ENCODE data around the gene NINJ1.

Gene NINJ1

GRCh38 chr9:93112864-93113389, 21.1 kb downstream of the NINJ1 start:
- no peak overlapping the region for H3K4me3 ChIP-seq (ENCODE audit: low read depth, low read length)
- TF ChIP-seq CTCF (IDR thresholded peaks at IDR 0.05; ENCODE audit: borderline replicate concordance, insufficient read depth, low read depth, low read length), result no peak

- no peak for TF ChIP-seq CTCF (IDR thresholded peaks at IDR 0.05; ENCODE audit: borderline replicate concordance, insufficient read depth, low read depth, low read length)
- H3K4me3 ChIP-seq (ENCODE audit: low read depth, low read length), result no peak overlapping the region
Measured at GRCh38 chr9:93112116-93112863, 21.8 kb downstream of the NINJ1 start.

GRCh38 chr9:93111371-93112115, 22.5 kb downstream of the NINJ1 start:
- H3K4me3 ChIP-seq (ENCODE audit: low read depth, low read length), result no peak overlapping the region
- TF ChIP-seq CTCF (IDR thresholded peaks at IDR 0.05; ENCODE audit: borderline replicate concordance, insufficient read depth, low read depth, low read length), result no peak

- no peak for TF ChIP-seq CTCF (IDR thresholded peaks at IDR 0.05; ENCODE audit: borderline replicate concordance, insufficient read depth, low read depth, low read length)
- no peak overlapping the region for H3K4me3 ChIP-seq (ENCODE audit: low read depth, low read length)
Measured at GRCh38 chr9:93111001-93111370, 23.1 kb downstream of the NINJ1 start.

- no peak overlapping the region for H3K4me3 ChIP-seq (ENCODE audit: low read depth, low read length)
- no peak for TF ChIP-seq CTCF (IDR thresholded peaks at IDR 0.05; ENCODE audit: borderline replicate concordance, insufficient read depth, low read depth, low read length)
Measured at GRCh38 chr9:93110311-93110855, 23.7 kb downstream of the NINJ1 start.

GRCh38 chr9:93108291-93109041, 25.6 kb downstream of the NINJ1 start:
- TF ChIP-seq CTCF (IDR thresholded peaks at IDR 0.05; ENCODE audit: borderline replicate concordance, insufficient read depth, low read depth, low read length), result no peak
- no peak overlapping the region for H3K4me3 ChIP-seq (ENCODE audit: low read depth, low read length)
